Memory B cell (primary cell): Measurements from ENCODE around the gene PAPSS1.
"Not testable (repeated sequence)": the region's sequence is repeated elsewhere in the genome, so short reads cannot be mapped to it uniquely, and the experiment has no call there.

Experiments
- ATAC-seq: fragments of 150-1000 bp; cut with Tn5 transposase; 2 replicates; pipeline ENCODE4 v1.10.0; 2021; ENCODE audit warnings: low read depth, mild to moderate bottlenecking, moderate library complexity
- DNase-seq, 2 donors: peaks; one replicate each; pipeline ENCODE4 v3.0.0; 2022; ENCODE audit warnings: low spot score in 2 of 2
- H3K27ac Mint-ChIP-seq: one replicate; pipeline ENCODE4 v1.8.0; 2022; ENCODE audit warnings: mild to moderate bottlenecking, moderate library complexity, mixed read lengths
- H3K27me3 Mint-ChIP-seq: one replicate; pipeline ENCODE4 v1.8.0; 2022; ENCODE audit warnings: mixed read lengths
- H3K36me3 Mint-ChIP-seq: one replicate; pipeline ENCODE4 v1.8.0; 2022; ENCODE audit warnings: mild to moderate bottlenecking, mixed read lengths
- H3K4me1 Mint-ChIP-seq: one replicate; pipeline ENCODE4 v1.8.0; 2022; ENCODE audit warnings: mixed read lengths
- H3K4me3 Mint-ChIP-seq: one replicate; pipeline ENCODE4 v1.8.0; 2022; ENCODE audit warnings: mild to moderate bottlenecking, moderate library complexity, mixed read lengths
- H3K9me3 Mint-ChIP-seq: one replicate; pipeline ENCODE4 v1.8.0; 2022; ENCODE audit warnings: mixed read lengths

PAPSS1 gene

DNA sequence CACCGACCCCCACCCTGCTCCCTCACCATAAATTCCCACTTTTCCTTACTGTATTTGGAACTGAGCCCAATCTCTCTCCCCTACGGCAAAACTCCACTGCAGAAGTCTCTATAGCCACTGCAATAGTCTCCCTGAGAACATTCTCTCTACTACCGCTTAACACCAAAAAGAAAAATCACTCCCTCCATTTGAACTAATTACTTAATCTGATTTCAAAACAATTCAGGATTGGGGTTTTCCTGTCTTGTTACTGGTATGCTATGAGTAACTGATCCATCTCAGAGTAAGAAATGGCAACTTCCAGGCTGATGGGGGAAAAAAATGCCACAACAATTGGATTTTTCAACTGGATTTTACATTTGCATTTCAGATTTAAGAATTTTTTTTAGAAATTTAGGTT is 5.8 kb downstream of the PAPSS1 start:
- ATAC-seq: no peak
- Mint-ChIP-seq H3K36me3 (peaks cover 20% of the 10 kb centered on the region), H3K4me1 (peaks cover 40% of the 10 kb centered on the region), H3K9me3 (peaks cover 8% of the 10 kb centered on the region), H3K4me3 (no peak overlapping the region), H3K27me3 (no peaks in the 10 kb centered on the region), H3K27ac (no peak overlapping the region)
- no peak for DNase-seq

GRCh38 chr4:107712236-107712635 is 7.8 kb downstream of the PAPSS1 start:
- DNase-seq: no peak
- Mint-ChIP-seq H3K27ac (no peak overlapping the region), H3K9me3 (peaks cover 10% of the 10 kb centered on the region), H3K36me3 (peaks cover 23% of the 10 kb centered on the region), H3K27me3 (no peaks in the 10 kb centered on the region), H3K4me3 (no peak overlapping the region), H3K4me1 (peaks cover 26% of the 10 kb centered on the region)
- no peak for ATAC-seq

- Mint-ChIP-seq H3K4me1 (peaks cover 26% of the 10 kb centered on the region), H3K27me3 (no peaks in the 10 kb centered on the region), H3K9me3 (peaks cover 10% of the 10 kb centered on the region), H3K27ac (no peak overlapping the region), H3K36me3 (peaks cover 23% of the 10 kb centered on the region), H3K4me3 (no peak overlapping the region)
- ATAC-seq (no peak), DNase-seq (no peak)
Measured at GRCh38 chr4:107711831-107712230, 8.2 kb downstream of the PAPSS1 start.

DNA sequence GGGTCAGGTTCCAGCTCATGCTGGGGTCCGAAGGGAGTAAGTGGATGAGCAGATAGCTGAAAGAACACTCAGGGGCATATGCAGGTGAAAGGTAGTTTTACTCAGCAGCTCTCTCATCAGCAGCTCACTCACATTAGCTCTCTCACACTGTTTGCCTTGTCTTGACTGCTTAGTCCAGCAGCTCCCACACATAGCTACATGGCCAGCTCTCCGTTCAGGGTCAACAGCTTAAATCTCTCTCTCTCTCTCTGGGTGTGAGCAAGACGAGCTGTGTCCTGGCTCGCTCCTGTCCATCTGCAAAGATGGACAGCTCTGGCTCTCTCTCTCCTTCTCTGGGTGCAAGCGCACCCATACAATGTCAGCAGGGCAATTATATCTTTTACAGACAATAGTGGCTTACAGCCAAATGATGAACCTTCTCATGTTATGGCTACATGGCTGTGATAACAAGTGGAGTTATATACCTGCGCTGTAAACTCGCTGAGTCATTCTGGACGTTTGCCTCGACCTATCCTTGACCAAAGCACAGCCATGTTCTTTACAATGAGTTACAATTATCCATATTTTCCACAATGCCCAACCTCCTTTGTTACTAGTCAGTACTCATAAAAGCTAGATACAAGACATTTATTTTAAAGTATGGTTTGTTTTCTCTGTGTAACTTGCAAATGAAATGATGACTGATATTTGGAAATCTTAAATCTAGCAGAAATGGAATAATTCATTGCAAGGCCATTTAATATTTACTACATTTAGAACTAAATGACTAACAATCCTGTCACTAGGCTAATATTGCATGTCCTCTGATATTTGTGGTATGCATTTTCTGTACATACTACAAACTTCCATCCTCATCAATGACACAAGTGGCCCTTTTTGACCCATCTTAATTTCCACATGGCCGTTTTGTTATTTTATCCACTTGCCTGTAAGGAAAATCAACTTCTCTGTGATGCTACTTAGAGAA is 9.3 kb downstream of the PAPSS1 start:
- Mint-ChIP-seq H3K9me3 (peaks cover 14% of the 10 kb centered on the region), H3K27me3 (no peaks in the 10 kb centered on the region), H3K4me1 (peaks cover 17% of the 10 kb centered on the region), H3K36me3 (peaks cover 26% of the 10 kb centered on the region), H3K27ac (no peak overlapping the region), H3K4me3 (no peak overlapping the region)
- DNase-seq (no peak), ATAC-seq (no peak)

GRCh38 chr4:107709916-107710315 is 10.1 kb downstream of the PAPSS1 start:
- Mint-ChIP-seq H3K27me3 (no peaks in the 10 kb centered on the region), H3K4me1 (peaks cover 15% of the 10 kb centered on the region), H3K36me3 (peaks cover 29% of the 10 kb centered on the region), H3K27ac (no peak overlapping the region), H3K4me3 (no peak overlapping the region), H3K9me3 (peaks cover 16% of the 10 kb centered on the region)
- ATAC-seq: no peak
- no peak for DNase-seq

DNA sequence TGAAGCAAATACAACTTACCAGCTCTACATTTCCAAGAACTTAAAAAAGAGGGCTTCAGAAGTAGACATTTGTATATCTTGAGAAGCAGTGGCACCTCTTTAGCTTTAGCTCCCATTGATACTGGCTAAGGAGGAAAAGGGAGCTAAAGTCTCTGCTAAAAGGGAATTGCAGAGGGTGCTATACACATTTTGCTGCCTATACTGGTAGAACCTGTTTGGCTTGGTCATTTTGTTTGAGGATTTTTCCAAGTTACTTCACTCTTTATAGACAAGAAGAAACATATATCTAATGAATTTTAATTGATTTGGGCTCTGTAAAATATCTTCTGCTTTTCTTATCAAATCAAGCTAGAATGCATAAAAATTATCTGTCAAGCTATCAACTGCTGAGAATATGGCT is 11.8 kb downstream of the PAPSS1 start:
- ATAC-seq (no peak), DNase-seq (no peak)
- H3K4me1 Mint-ChIP-seq: peaks cover 10% of the 10 kb centered on the region
- H3K27ac Mint-ChIP-seq: no peak overlapping the region
- H3K27me3 Mint-ChIP-seq: no peaks in the 10 kb centered on the region
- H3K4me3 Mint-ChIP-seq: no peak overlapping the region
- H3K36me3 Mint-ChIP-seq: peaks cover 32% of the 10 kb centered on the region
- H3K9me3 Mint-ChIP-seq: peaks cover 20% of the 10 kb centered on the region

GRCh38 chr4:107705742-107706556 is 14.1 kb downstream of the PAPSS1 start:
- H3K9me3 Mint-ChIP-seq: peaks cover 24% of the 10 kb centered on the region
- H3K27me3 Mint-ChIP-seq: no peaks in the 10 kb centered on the region
- H3K36me3 Mint-ChIP-seq: peaks cover 43% of the 10 kb centered on the region
- no peak overlapping the region for H3K4me3 Mint-ChIP-seq
- no peak overlapping the region for H3K27ac Mint-ChIP-seq
- no peak for ATAC-seq
- DNase-seq: no peak
- peaks cover 20% of the 10 kb centered on the region for H3K4me1 Mint-ChIP-seq

GRCh38 chr4:107701565-107701964 is 18.5 kb downstream of the PAPSS1 start:
- Mint-ChIP-seq H3K27me3 (no peaks in the 10 kb centered on the region), H3K4me3 (no peak overlapping the region), H3K9me3 (peaks cover 14% of the 10 kb centered on the region), H3K4me1 (peaks cover 9% of the 10 kb centered on the region), H3K36me3 (peaks cover 49% of the 10 kb centered on the region), H3K27ac (no peak overlapping the region)
- no peak for ATAC-seq
- DNase-seq: no peak

DNA sequence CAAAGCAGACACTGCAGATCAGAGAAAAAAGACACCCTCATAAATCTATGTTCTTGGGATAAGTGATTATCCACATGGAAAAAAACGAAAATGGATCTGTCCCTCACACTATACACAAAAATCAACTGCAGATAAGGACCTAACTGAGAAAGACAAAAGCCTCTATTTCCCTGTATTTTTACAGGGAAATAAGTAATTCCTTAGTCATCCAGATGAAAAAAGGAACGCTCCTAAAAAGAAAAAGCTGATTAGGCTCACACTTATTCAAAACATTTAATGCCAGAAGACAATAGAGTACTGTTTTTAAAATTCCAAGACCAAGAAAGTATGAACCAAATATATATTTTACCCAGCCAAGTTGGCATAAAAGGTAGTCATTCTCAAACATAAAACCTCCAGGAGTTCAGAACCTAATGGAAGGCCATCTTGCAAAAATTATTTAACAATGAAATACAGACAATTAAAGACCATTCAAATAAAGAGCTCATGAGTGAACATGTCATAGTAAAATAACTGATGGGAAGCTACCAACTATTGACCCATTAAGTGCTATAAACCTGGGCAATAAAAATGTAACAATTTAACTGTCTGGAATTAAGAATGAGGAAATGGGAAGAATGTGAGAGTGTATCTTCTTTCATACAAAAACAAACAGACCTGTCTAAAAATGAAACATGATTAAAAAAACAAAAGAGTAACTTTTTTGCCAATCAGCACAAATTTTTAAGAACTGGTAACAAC is 20.4 kb downstream of the PAPSS1 start:
- Mint-ChIP-seq H3K4me1 (peaks cover 14% of the 10 kb centered on the region), H3K27ac (no peak overlapping the region), H3K36me3 (peaks cover 59% of the 10 kb centered on the region), H3K4me3 (no peak overlapping the region), H3K27me3 (no peaks in the 10 kb centered on the region), H3K9me3 (peaks cover 9% of the 10 kb centered on the region)
- ATAC-seq (no peak), DNase-seq (no peak)

GRCh38 chr4:107696187-107696586 is 23.8 kb downstream of the PAPSS1 start:
- not testable (repeated sequence) for H3K27ac Mint-ChIP-seq, H3K9me3 Mint-ChIP-seq, DNase-seq, H3K4me1 Mint-ChIP-seq, H3K4me3 Mint-ChIP-seq, H3K27me3 Mint-ChIP-seq, ATAC-seq
- H3K36me3 Mint-ChIP-seq: peaks cover 59% of the 10 kb centered on the region

- Mint-ChIP-seq H3K4me3 (no peak overlapping the region), H3K4me1 (peaks cover 5% of the 10 kb centered on the region), H3K36me3 (peaks cover 38% of the 10 kb centered on the region)
Measured at GRCh38 chr4:107693132-107693531, 26.9 kb downstream of the PAPSS1 start.

GRCh38 chr4:107692202-107692601 is 27.8 kb downstream of the PAPSS1 start:
- Mint-ChIP-seq H3K4me3 (no peak overlapping the region), H3K27ac (no peak overlapping the region), H3K4me1 (peaks cover 5% of the 10 kb centered on the region), H3K36me3 (peaks cover 34% of the 10 kb centered on the region), H3K9me3 (no peaks in the 10 kb centered on the region), H3K27me3 (no peaks in the 10 kb centered on the region)
- ATAC-seq (no peak), DNase-seq (no peak)

More at GRCh38 chr4:107693132-107693531, 26.9 kb downstream of the PAPSS1 start:
- no peaks in the 10 kb centered on the region for H3K27me3 Mint-ChIP-seq
- H3K9me3 Mint-ChIP-seq: no peaks in the 10 kb centered on the region
- DNase-seq (no peak), ATAC-seq (no peak)
- H3K27ac Mint-ChIP-seq: no peak overlapping the region

- Mint-ChIP-seq H3K4me1 (peaks cover 5% of the 10 kb centered on the region), H3K27me3 (no peaks in the 10 kb centered on the region), H3K27ac (no peak overlapping the region), H3K4me3 (no peak overlapping the region), H3K36me3 (peaks cover 33% of the 10 kb centered on the region), H3K9me3 (no peaks in the 10 kb centered on the region)
- no peak for ATAC-seq
- DNase-seq: no peak
Measured at GRCh38 chr4:107691378-107691777, 28.7 kb downstream of the PAPSS1 start.
